NCI-H2107 (cell line): Measurements from ENCODE around the gene WWOX.

Experiments used
- DNase-seq: peaks from one replicate; lab custom pipeline; 2025; lab: John Stamatoyannopoulos, UW

WWOX gene

GRCh38 chr16:78474762-78475161 lies 375.3 kb downstream of the WWOX start:
- no peak for DNase-seq

DNA sequence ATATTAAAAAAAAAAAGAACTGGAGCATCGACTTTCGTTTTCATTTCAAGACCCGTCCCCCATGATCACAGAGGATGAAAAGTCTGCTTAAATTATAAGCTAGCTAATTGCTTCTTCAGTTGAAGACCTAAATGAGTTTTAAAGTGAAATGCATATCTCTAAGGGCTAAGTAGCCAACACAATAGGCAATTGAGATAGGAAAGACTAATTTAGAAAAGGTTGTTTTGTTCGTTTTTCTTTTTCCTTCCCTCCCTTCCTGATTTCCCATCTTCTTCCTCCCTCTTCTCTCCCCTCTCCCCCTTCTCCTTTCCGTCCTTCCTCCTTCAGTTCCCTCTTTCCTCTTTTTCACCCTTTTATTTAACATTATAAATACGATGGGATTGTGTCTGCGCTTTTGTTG lies 377.2 kb downstream of the WWOX start:
- DNase-seq, result no peak

- DNase-seq, result peak; percentile 18
Measured at GRCh38 chr16:78478267-78478861, 378.9 kb downstream of the WWOX start.

- no peak for DNase-seq
Measured at GRCh38 chr16:78479723-78480122, 380.3 kb downstream of the WWOX start.

DNA sequence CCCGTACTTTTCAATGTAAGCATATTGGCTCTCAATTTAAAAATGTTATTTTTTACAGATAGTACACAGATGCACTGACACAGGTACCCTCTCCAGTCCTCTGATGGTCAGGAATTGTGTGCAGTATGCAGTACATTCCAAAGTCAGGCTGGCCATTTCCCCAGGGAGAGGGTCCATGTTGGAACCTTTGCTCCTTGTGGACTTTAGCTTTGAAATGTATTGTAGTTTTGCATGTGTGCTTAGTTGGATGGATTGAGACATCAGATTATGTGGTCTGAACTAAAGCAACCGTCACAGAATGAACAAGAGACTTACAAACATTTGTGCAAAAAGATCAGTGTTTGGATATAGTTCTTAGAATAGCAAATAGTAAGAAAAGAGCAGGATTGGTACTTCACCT lies 381.1 kb downstream of the WWOX start:
- no peak for DNase-seq

GRCh38 chr16:78483124-78483992 lies 383.9 kb downstream of the WWOX start:
- DNase-seq, result no peak

DNA sequence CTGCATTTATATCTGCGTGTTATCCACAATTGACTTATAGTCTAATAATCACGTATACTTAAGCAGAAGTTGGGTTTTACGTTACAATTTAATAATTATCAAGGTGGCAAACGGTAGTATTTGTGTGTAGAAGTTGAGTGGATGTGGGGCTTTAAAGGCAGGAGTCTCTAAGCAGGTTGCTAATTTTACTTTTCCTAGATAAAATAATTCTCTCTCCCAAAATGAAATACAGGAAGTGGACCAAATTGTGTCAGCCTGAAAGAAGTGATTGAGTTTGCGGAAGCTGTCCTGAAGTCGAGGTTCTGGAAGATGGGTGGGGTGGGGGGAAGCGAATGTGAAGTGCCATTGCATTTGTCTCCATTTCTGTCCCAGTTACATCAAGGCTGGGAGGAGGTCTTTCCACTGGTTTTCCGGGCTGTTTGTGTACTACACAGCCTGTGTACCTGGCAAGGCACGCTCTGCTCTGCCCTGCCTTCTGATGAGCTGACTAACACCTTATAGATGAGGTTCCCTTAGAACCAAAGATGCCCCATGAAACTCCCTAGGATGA lies 385.1 kb downstream of the WWOX start:
- DNase-seq, result no peak

DNA sequence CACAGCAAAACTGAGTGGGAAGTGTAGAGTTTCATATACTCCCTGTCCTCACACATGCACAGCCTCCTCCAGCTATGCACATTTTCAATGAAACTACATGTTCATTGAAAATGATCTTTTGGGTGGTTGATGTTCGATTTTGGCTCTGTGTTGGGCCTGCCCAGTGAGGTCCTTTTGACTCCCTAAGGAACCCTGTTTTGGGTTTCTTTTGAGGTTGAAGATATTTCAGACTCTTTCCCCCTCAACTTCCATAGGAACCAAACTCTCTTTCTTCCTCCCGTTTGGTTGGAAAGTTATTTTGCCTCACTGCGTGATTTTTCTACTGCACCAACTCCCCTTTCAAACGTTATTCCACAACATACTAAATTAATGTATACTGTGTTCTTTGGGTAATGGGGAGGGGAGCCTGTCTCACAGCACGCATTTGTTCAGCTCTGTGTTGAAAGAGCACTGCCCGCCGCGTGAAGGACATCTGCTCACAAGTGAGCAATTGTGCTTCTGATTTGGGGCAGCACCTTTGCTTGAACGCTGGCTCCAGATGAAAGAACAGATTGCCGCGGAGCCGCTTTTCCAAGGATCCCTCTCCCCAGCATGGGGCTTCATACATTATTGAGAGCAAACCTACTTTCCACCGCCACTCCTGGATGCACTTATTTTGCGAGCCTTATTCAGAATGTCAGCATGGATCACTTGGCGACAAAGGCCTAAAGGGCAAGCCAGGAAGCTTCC lies 385.9 kb downstream of the WWOX start:
- DNase-seq, result no peak

DNA sequence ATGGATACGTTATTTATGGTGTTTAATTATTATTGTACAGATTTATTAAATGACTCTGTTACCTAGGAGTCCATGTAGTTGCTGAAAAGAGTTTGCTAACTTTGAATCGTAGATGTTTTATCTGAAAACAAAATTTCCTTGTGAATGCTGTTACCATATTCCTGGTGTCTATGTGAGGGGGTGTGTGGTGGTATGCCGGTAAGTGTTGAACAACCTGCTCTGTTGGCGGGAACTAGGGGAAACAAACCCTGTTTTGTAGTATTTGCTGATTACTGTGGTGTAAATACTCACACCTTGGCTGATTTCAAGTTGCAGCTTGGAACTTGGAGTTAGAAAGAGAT lies 386.4 kb downstream of the WWOX start:
- no peak for DNase-seq

GRCh38 chr16:78487471-78487870 lies 388.0 kb downstream of the WWOX start:
- no peak for DNase-seq

- DNase-seq, result no peak
Measured at GRCh38 chr16:78489072-78489471, 389.6 kb downstream of the WWOX start.

GRCh38 chr16:78489631-78490030 lies 390.2 kb downstream of the WWOX start:
- DNase-seq, result no peak

GRCh38 chr16:78490431-78490830 lies 391.0 kb downstream of the WWOX start:
- DNase-seq, result no peak

GRCh38 chr16:78490847-78491246 lies 391.4 kb downstream of the WWOX start:
- DNase-seq, result no peak

DNA sequence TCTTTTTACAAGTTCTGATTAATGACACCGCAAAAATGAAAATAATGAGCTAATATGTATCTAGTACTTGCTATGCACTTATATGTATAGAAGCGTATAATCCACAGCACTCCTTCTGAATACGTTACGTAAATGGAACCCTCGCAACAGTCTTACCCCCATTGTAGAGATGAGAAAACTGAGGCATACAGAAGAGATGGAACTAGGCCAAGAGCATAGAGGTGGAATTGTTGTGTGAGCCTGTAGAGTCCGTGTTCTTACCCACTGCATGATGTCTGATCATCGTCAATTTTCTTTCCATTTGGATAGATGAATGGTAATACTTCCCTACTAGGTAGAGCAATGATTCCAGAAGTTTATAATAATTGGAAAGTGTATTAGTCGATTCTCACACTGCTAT lies 394.1 kb downstream of the WWOX start:
- no peak for DNase-seq

GRCh38 chr16:78494105-78494504 lies 394.7 kb downstream of the WWOX start:
- DNase-seq, result no peak

GRCh38 chr16:78494674-78495073 lies 395.2 kb downstream of the WWOX start:
- DNase-seq, result no peak

- no peak for DNase-seq
Measured at GRCh38 chr16:78496189-78496588, 396.7 kb downstream of the WWOX start.

- no peak for DNase-seq
Measured at GRCh38 chr16:78499399-78499798, 399.9 kb downstream of the WWOX start.

- no peak for DNase-seq
Measured at GRCh38 chr16:78500659-78501270, 401.3 kb downstream of the WWOX start.

GRCh38 chr16:78501744-78502143 lies 402.3 kb downstream of the WWOX start:
- DNase-seq, result no peak

- DNase-seq, result no peak
Measured at GRCh38 chr16:78502812-78503350, 403.4 kb downstream of the WWOX start.
